Hepatocyte (in vitro differentiated cells): ENCODE data around the gene TRIM7. TPM values are rescaled to one million over a fixed set of nuclear protein-coding genes. Genes with fewer than 3 reads are reported as not detected.

Source experiments
- DNase-seq: peaks from one replicate; pipeline ENCODE4 v3.0.0-alpha.2; 2016; ENCODE audit warnings: low spot score
- H2AFZ ChIP-seq: fragments of 200-600 bp; sonication (generic); 2 replicates; pipeline ENCODE4 v1.6.0; 2016; ENCODE audit warnings: antibody characterized with exemption, mild to moderate bottlenecking
- H3K27ac ChIP-seq: fragments of 200-600 bp; sonication (generic); 2 replicates; pipeline ENCODE4 v1.5.1; 2016; ENCODE audit warnings: mild to moderate bottlenecking
- H3K27me3 ChIP-seq: fragments of 200-600 bp; sonication (generic); 2 replicates; pipeline ENCODE4 v1.6.1; 2016
- H3K36me3 ChIP-seq: fragments of 200-600 bp; sonication (generic); replicated peaks from 2 replicates; pipeline ENCODE4 v1.5.1; 2016; ENCODE audit warnings: low read depth; ENCODE audit not compliant: insufficient read depth
- H3K4me1 ChIP-seq: fragments of 200-600 bp; sonication (generic); 2 replicates; pipeline ENCODE4 v1.5.1; 2016; ENCODE audit warnings: mild to moderate bottlenecking, moderate library complexity; ENCODE audit not compliant: insufficient read depth
- H3K4me2 ChIP-seq: fragments of 200-600 bp; sonication (generic); 2 replicates; pipeline ENCODE4 v1.6.0; 2016
- H3K4me3 ChIP-seq: fragments of 200-600 bp; sonication (generic); 2 replicates; pipeline ENCODE4 v1.5.1; 2016; ENCODE audit warnings: mild to moderate bottlenecking
- H3K79me2 ChIP-seq: fragments of 200-600 bp; sonication (generic); 2 replicates; pipeline ENCODE4 v1.6.0; 2017; ENCODE audit warnings: mild to moderate bottlenecking
- H3K9me2 ChIP-seq: fragments of 200-600 bp; sonication (generic); replicated peaks from 2 replicates; pipeline ENCODE4 v1.6.0; 2017; ENCODE audit warnings: mild to moderate bottlenecking; ENCODE audit not compliant: insufficient read depth
- H3K9me3 ChIP-seq: fragments of 200-600 bp; sonication (generic); 2 replicates; pipeline ENCODE4 v1.5.1; 2016; ENCODE audit warnings: low read depth, mild to moderate bottlenecking
- H4K20me1 ChIP-seq: fragments of 200-600 bp; sonication (generic); 2 replicates; pipeline ENCODE4 v1.6.0; 2016; ENCODE audit warnings: mild to moderate bottlenecking; ENCODE audit not compliant: insufficient read depth, poor library complexity, severe bottlenecking
- CTCF ChIP-seq: fragments of 200-600 bp; sonication (generic); IDR thresholded peaks from 2 replicates; pipeline ENCODE4 v1.5.1; 2016; ENCODE audit warnings: antibody characterized with exemption, mild to moderate bottlenecking; ENCODE audit not compliant: poor library complexity
- EZH2 ChIP-seq: fragments of 200-600 bp; sonication (generic); IDR thresholded peaks from 2 replicates; pipeline ENCODE4 v1.6.1; 2016; ENCODE audit warnings: antibody characterized with exemption, mild to moderate bottlenecking, borderline replicate concordance
- EZH2phosphoT487 ChIP-seq: fragments of 200-600 bp; sonication (generic); IDR thresholded peaks from one replicate; pipeline ENCODE4 v1.6.1; 2018; ENCODE audit warnings: antibody characterized with exemption, mild to moderate bottlenecking, low read depth, moderate library complexity; ENCODE audit not compliant: unreplicated experiment, severe bottlenecking
- WGBS: methylation state at CpG from one replicate; pipeline ENCODE4 v1.1.6; 2016; ENCODE audit warnings: low lambda C conversion rate; ENCODE audit errors: missing lambda C conversion rate; 5-methylcytosine and 5-hydroxymethylcytosine counted together
- polyA plus RNA-seq: library from polyadenylated mRNA; unstranded; fragments of >200 nt; fragmentation: Nextera tagmentation; extraction: Ambion mirVana; gene quantifications from 2 replicates; pipeline ENCODE4 v1.2.1, GENCODE V29; 2016
- total RNA-seq: library from RNA; depleted of rRNA; stranded (reverse); fragments of >200 nt; gene quantifications from 2 replicates; pipeline ENCODE4 v1.2.3, GENCODE V29; 2014

The TRIM7 gene
- total and polyA plus RNA-seq, 2 experiments from 2014 or later = 0.35 TPM; not detected in 1

GRCh38 chr5:181222630-181223057 lies 17.6 kb upstream of the TRIM7 start:
- Histone ChIP-seq H3K9me3 (no peaks in the 10 kb centered on the region), H3K27me3 (no peaks in the 10 kb centered on the region), H2AFZ (peak overlapping the region; percentile 76), H3K9me2 (no peaks in the 10 kb centered on the region), H3K79me2 (peaks cover 37% of the 10 kb centered on the region), H4K20me1 (no peaks in the 10 kb centered on the region), H3K4me2 (peak overlapping the region; percentile 83), H3K27ac (peak overlapping the region; percentile 98), H3K4me1 (peaks cover 6% of the 10 kb centered on the region), H3K4me3 (peak overlapping the region; percentile 45), H3K36me3 (no peaks in the 10 kb centered on the region)
- TF ChIP-seq EZH2 (no peak), CTCF (peak; percentile 11)
- no peak for DNase-seq
- under 1% methylated on average over 18 of the region's 18 CpGs for WGBS

GRCh38 chr5:181221792-181222629 lies 17.0 kb upstream of the TRIM7 start:
- peaks cover 31% of the 10 kb centered on the region for H3K79me2 ChIP-seq
- peak overlapping the region; percentile 98 for H3K27ac ChIP-seq
- peak overlapping the region; percentile 45 for H3K4me3 ChIP-seq
- H3K27me3 ChIP-seq = no peaks in the 10 kb centered on the region
- no peaks in the 10 kb centered on the region for H3K9me3 ChIP-seq
- H3K36me3 ChIP-seq = no peaks in the 10 kb centered on the region
- 4% methylated on average over 50 of the region's 50 CpGs for WGBS
- H3K9me2 ChIP-seq = no peaks in the 10 kb centered on the region
- no peaks in the 10 kb centered on the region for H4K20me1 ChIP-seq
- peak overlapping the region; percentile 76 for H2AFZ ChIP-seq
- H3K4me1 ChIP-seq = peaks cover 6% of the 10 kb centered on the region
- peak; percentile 92 for DNase-seq
- H3K4me2 ChIP-seq = peak overlapping the region; percentile 83
- TF ChIP-seq EZH2 (no peak), EZH2phosphoT487 (no peak), CTCF (no peak)

- H2AFZ ChIP-seq = no peak overlapping the region
- no peaks in the 10 kb centered on the region for H4K20me1 ChIP-seq
- H3K27me3 ChIP-seq = no peaks in the 10 kb centered on the region
- no peak for TF ChIP-seq EZH2phosphoT487
- TF ChIP-seq EZH2 = no peak
- no peak for TF ChIP-seq CTCF
- H3K36me3 ChIP-seq = no peaks in the 10 kb centered on the region
- no peak overlapping the region for H3K4me3 ChIP-seq
- peaks cover 23% of the 10 kb centered on the region for H3K79me2 ChIP-seq
- H3K9me3 ChIP-seq = no peaks in the 10 kb centered on the region
- H3K9me2 ChIP-seq = no peaks in the 10 kb centered on the region
- H3K4me1 ChIP-seq = peaks cover 6% of the 10 kb centered on the region
- 61% methylated on average over 27 of the region's 27 CpGs for WGBS
- H3K27ac ChIP-seq = peak overlapping the region; percentile 98
- no peak for DNase-seq
- peak overlapping the region; percentile 83 for H3K4me2 ChIP-seq
Measured at GRCh38 chr5:181221105-181221791, 16.3 kb upstream of the TRIM7 start.
